Smooth muscle cell (in vitro differentiated cells): ENCODE results near the gene BAHCC1. TPM values are rescaled to one million over a fixed set of nuclear protein-coding genes. Genes with fewer than 3 reads are reported as not detected.

Experiments used
- DNase-seq: peaks from one replicate; lab custom pipeline; 2025; ENCODE audit not compliant: unreplicated experiment; lab: John Stamatoyannopoulos, UW
- H2AFZ ChIP-seq: fragments of 200-600 bp; sonication (generic); 2 replicates; pipeline ENCODE4 v1.6.0; 2016; ENCODE audit warnings: antibody characterized with exemption, low read depth, mild to moderate bottlenecking
- H3F3A ChIP-seq: fragments of 200-600 bp; sonication (generic); 2 replicates; pipeline ENCODE4 v1.6.0; 2017; ENCODE audit warnings: antibody characterized with exemption, low read depth
- H3K27ac ChIP-seq: fragments of 200-600 bp; sonication (generic); 2 replicates; pipeline ENCODE4 v1.5.1; 2016; ENCODE audit warnings: low read depth, mild to moderate bottlenecking
- H3K27me3 ChIP-seq: fragments of 200-600 bp; sonication (generic); 2 replicates; pipeline ENCODE4 v1.6.1; 2016; ENCODE audit warnings: low read depth, mild to moderate bottlenecking
- H3K36me3 ChIP-seq: fragments of 200-600 bp; sonication (generic); 2 replicates; pipeline ENCODE4 v1.5.1; 2016; ENCODE audit warnings: low read depth
- H3K4me1 ChIP-seq: fragments of 200-600 bp; sonication (generic); 2 replicates; pipeline ENCODE4 v1.5.1; 2016; ENCODE audit warnings: low read depth
- H3K4me2 ChIP-seq: fragments of 200-600 bp; sonication (generic); 2 replicates; pipeline ENCODE4 v1.6.0; 2016; ENCODE audit warnings: mild to moderate bottlenecking
- H3K4me3 ChIP-seq: fragments of 200-600 bp; sonication (generic); 2 replicates; pipeline ENCODE4 v1.5.1; 2016; ENCODE audit warnings: mild to moderate bottlenecking
- H3K79me2 ChIP-seq: fragments of 200-600 bp; sonication (generic); 2 replicates; pipeline ENCODE4 v1.6.0; 2016; ENCODE audit warnings: low read depth, mild to moderate bottlenecking
- H3K9ac ChIP-seq: fragments of 200-600 bp; sonication (generic); 2 replicates; pipeline ENCODE4 v1.6.0; 2016; ENCODE audit warnings: low read depth
- H3K9me3 ChIP-seq: fragments of 200-600 bp; sonication (generic); replicated peaks from 2 replicates; pipeline ENCODE4 v1.5.1; 2016; ENCODE audit warnings: low read depth
- H4K20me1 ChIP-seq: fragments of 200-600 bp; sonication (generic); 2 replicates; pipeline ENCODE4 v1.6.0; 2016; ENCODE audit warnings: low read depth
- WGBS: methylation state at CpG from one replicate; pipeline ENCODE4 v1.1.7; 2016; ENCODE audit warnings: low lambda C conversion rate; 5-methylcytosine and 5-hydroxymethylcytosine counted together
- polyA plus RNA-seq: library from polyadenylated mRNA; unstranded; fragments of >200 nt; fragmentation: Nextera tagmentation; extraction: Ambion mirVana; gene quantifications from 2 replicates; pipeline ENCODE4 v1.2.1, GENCODE V29; 2016
- total RNA-seq: library from RNA; depleted of rRNA; stranded (reverse); fragments of >200 nt; gene quantifications from 2 replicates; pipeline ENCODE4 v1.2.3, GENCODE V29; 2014
- TF ChIP-seq, protein P1 (sequence below): fragments of 200-600 bp; sonication (generic); IDR thresholded peaks from 2 replicates; pipeline ENCODE4 v1.5.1; 2017; ENCODE audit warnings: borderline replicate concordance, mild to moderate bottlenecking, antibody characterized with exemption; ENCODE audit not compliant: insufficient read depth, poor library complexity, severe bottlenecking

Gene BAHCC1
- total and polyA plus RNA-seq, 2 experiments from 2014 or later: 3.2 to 4.6 TPM

- no peaks in the 10 kb centered on the region for H3K4me1 ChIP-seq
- TF ChIP-seq, protein P1, sequence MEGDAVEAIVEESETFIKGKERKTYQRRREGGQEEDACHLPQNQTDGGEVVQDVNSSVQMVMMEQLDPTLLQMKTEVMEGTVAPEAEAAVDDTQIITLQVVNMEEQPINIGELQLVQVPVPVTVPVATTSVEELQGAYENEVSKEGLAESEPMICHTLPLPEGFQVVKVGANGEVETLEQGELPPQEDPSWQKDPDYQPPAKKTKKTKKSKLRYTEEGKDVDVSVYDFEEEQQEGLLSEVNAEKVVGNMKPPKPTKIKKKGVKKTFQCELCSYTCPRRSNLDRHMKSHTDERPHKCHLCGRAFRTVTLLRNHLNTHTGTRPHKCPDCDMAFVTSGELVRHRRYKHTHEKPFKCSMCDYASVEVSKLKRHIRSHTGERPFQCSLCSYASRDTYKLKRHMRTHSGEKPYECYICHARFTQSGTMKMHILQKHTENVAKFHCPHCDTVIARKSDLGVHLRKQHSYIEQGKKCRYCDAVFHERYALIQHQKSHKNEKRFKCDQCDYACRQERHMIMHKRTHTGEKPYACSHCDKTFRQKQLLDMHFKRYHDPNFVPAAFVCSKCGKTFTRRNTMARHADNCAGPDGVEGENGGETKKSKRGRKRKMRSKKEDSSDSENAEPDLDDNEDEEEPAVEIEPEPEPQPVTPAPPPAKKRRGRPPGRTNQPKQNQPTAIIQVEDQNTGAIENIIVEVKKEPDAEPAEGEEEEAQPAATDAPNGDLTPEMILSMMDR: no peak
- no peak for DNase-seq
- no peaks in the 10 kb centered on the region for H3K36me3 ChIP-seq
- no peak overlapping the region for H3K27ac ChIP-seq
- no peak overlapping the region for H3K9ac ChIP-seq
- peaks cover 4% of the 10 kb centered on the region for H3F3A ChIP-seq
- 88% methylated on average over 7 of the region's 7 CpGs for WGBS
- no peak overlapping the region for H3K4me3 ChIP-seq
- no peaks in the 10 kb centered on the region for H3K79me2 ChIP-seq
- H3K4me2 ChIP-seq: no peak overlapping the region
- no peak overlapping the region for H2AFZ ChIP-seq
- no peaks in the 10 kb centered on the region for H4K20me1 ChIP-seq
- H3K9me3 ChIP-seq: no peaks in the 10 kb centered on the region
- H3K27me3 ChIP-seq: no peaks in the 10 kb centered on the region
Observed at GRCh38 chr17:81477173-81477572, 81.9 kb downstream of the BAHCC1 start.

GRCh38 chr17:81478119-81478518 is 82.9 kb downstream of the BAHCC1 start:
- H3K4me2 ChIP-seq: no peak overlapping the region
- peaks cover 4% of the 10 kb centered on the region for H3F3A ChIP-seq
- no peaks in the 10 kb centered on the region for H3K27me3 ChIP-seq
- H3K36me3 ChIP-seq: no peaks in the 10 kb centered on the region
- H2AFZ ChIP-seq: no peak overlapping the region
- H3K9me3 ChIP-seq: no peaks in the 10 kb centered on the region
- H3K9ac ChIP-seq: no peak overlapping the region
- H3K27ac ChIP-seq: no peak overlapping the region
- H4K20me1 ChIP-seq: no peaks in the 10 kb centered on the region
- TF ChIP-seq, protein P1: no peak
- no peak overlapping the region for H3K4me3 ChIP-seq
- 90% methylated on average over 20 of the region's 20 CpGs for WGBS
- H3K4me1 ChIP-seq: peaks cover 3% of the 10 kb centered on the region
- H3K79me2 ChIP-seq: no peaks in the 10 kb centered on the region
- no peak for DNase-seq

DNA sequence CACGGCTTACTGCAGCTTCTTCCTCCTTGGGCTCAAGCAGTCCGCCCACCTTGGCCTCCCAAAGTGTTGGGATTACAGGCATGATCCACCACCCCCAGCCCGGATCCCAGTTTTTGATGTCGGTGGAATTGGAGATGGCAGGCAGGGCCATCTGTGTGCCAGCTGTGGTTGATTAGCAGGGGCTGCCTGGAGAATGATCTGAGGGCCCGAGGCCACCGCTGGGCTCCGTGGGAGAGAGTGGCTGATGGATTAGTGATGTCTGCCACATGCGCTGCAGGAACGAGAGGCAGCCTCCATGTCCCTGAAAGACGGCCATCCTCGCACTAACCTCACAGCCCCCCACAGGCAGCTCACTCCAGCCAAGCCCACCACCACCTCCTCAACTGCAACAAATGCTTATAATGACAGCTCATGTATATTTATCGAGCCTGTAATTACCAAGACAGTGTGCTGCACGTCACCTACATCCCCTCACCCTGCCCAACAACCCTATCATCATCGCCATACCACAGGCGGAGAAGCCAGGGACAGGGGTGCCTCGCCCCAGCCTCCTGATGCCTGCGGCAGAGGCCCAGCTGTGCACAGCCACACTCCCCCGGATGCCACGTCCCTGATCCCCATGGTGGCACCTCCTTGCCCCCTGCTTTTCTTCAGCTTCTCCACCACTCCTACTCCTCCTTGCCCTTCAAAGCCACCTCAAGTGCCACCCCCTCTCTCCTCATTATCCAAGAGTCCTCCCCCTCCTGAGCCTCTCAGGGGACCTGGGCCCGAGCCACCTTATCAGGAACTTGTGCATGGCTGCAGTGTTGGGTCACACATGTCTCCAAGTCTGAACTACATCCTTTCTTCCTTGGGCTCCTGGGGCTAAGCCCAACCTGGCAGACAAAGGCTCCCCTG is 84.2 kb downstream of the BAHCC1 start:
- TF ChIP-seq, protein P1: no peak
- 58% methylated on average over 20 of the region's 20 CpGs for WGBS
- no peak overlapping the region for H3K4me3 ChIP-seq
- no peak overlapping the region for H3K9ac ChIP-seq
- no peak overlapping the region for H3K27ac ChIP-seq
- H4K20me1 ChIP-seq: no peaks in the 10 kb centered on the region
- H3K4me1 ChIP-seq: peaks cover 8% of the 10 kb centered on the region
- H3K36me3 ChIP-seq: no peaks in the 10 kb centered on the region
- H3K9me3 ChIP-seq: no peaks in the 10 kb centered on the region
- peaks cover 4% of the 10 kb centered on the region for H3F3A ChIP-seq
- H3K79me2 ChIP-seq: no peaks in the 10 kb centered on the region
- H3K27me3 ChIP-seq: no peaks in the 10 kb centered on the region
- no peak overlapping the region for H2AFZ ChIP-seq
- DNase-seq: no peak
- H3K4me2 ChIP-seq: peak overlapping the region; percentile 19
